GM23338 (cell line): Measurements from ENCODE around the gene IL22RA1. TPM values are rescaled to one million over a fixed set of nuclear protein-coding genes. Genes with fewer than 3 reads are reported as not detected.

Source experiments
- ATAC-seq: fragments of 200-7000 bp; cut with Tn5 transposase; 3 replicates; pipeline ENCODE4 v1.9.1; 2020
- DNase-seq: peaks from one replicate; pipeline ENCODE4 v3.0.0-alpha.2; 2015; ENCODE audit warnings: low spot score
- H2AFZ ChIP-seq: fragments of 200-600 bp; sonication (generic); 2 replicates; pipeline ENCODE4 v1.8.0; 2016; ENCODE audit warnings: antibody characterized with exemption, mild to moderate bottlenecking, moderate library complexity
- H3F3A ChIP-seq: fragments of 200-600 bp; sonication (generic); replicated peaks from 2 replicates; pipeline ENCODE4 v1.8.0; 2017; ENCODE audit warnings: antibody characterized with exemption, mixed run types, low read depth
- H3K27ac ChIP-seq: fragments of 200-600 bp; sonication (generic); 2 replicates; pipeline ENCODE4 v1.6.1; 2016; ENCODE audit warnings: low read depth
- H3K27me3 ChIP-seq: fragments of 200-600 bp; sonication (generic); 2 replicates; pipeline ENCODE4 v1.8.0; 2016; ENCODE audit warnings: mild to moderate bottlenecking, mixed run types, moderate library complexity; ENCODE audit not compliant: insufficient read depth
- H3K36me3 ChIP-seq: fragments of 200-600 bp; sonication (generic); 2 replicates; pipeline ENCODE4 v1.8.0; 2016; ENCODE audit warnings: mild to moderate bottlenecking; ENCODE audit not compliant: insufficient read depth
- H3K4me1 ChIP-seq: fragments of 200-600 bp; sonication (generic); 2 replicates; pipeline ENCODE4 v1.8.0; 2016; ENCODE audit warnings: mild to moderate bottlenecking, moderate library complexity; ENCODE audit not compliant: insufficient read depth
- H3K4me2 ChIP-seq: fragments of 200-600 bp; sonication (generic); 2 replicates; pipeline ENCODE4 v1.7.1; 2017; ENCODE audit warnings: mixed run types
- H3K4me3 ChIP-seq: fragments of 200-600 bp; sonication (generic); 2 replicates; pipeline ENCODE4 v1.6.1; 2016; ENCODE audit warnings: mixed run types
- H3K79me2 ChIP-seq: fragments of 200-600 bp; sonication (generic); replicated peaks from 2 replicates; pipeline ENCODE4 v1.8.0; 2017; ENCODE audit warnings: mild to moderate bottlenecking; ENCODE audit not compliant: insufficient read depth
- H3K9me2 ChIP-seq: fragments of 200-600 bp; sonication (generic); 2 replicates; pipeline ENCODE4 v1.8.0; 2017; ENCODE audit not compliant: insufficient read depth
- H4K20me1 ChIP-seq: fragments of 200-600 bp; sonication (generic); replicated peaks from 2 replicates; pipeline ENCODE4 v1.8.0; 2017; ENCODE audit warnings: mild to moderate bottlenecking; ENCODE audit not compliant: insufficient read depth
- H3K27ac Mint-ChIP-seq: 2 replicates; pipeline ENCODE4 v1.8.0; 2020; ENCODE audit warnings: inconsistent platforms, mild to moderate bottlenecking, moderate library complexity, mixed read lengths
- H3K27me3 Mint-ChIP-seq: 3 replicates; pipeline ENCODE4 v1.8.0; 2022; ENCODE audit warnings: low read depth, mild to moderate bottlenecking, moderate library complexity, mixed read lengths, inconsistent platforms; ENCODE audit not compliant: insufficient read depth, poor library complexity
- H3K36me3 Mint-ChIP-seq: 3 replicates; pipeline ENCODE4 v1.8.0; 2021; ENCODE audit warnings: low read depth, mild to moderate bottlenecking, inconsistent platforms, moderate library complexity, mixed read lengths
- H3K4me1 Mint-ChIP-seq: 3 replicates; pipeline ENCODE4 v1.8.0; 2020; ENCODE audit warnings: mild to moderate bottlenecking, inconsistent platforms, mixed read lengths
- H3K4me3 Mint-ChIP-seq: 3 replicates; pipeline ENCODE4 v1.8.0; 2021; ENCODE audit warnings: moderate library complexity, mild to moderate bottlenecking, inconsistent platforms, mixed read lengths
- H3K9me3 Mint-ChIP-seq: 3 replicates; pipeline ENCODE4 v1.8.0; 2020; ENCODE audit warnings: moderate library complexity, mild to moderate bottlenecking, inconsistent platforms, mixed read lengths
- CREB1 ChIP-seq: fragments of 250-450 bp; sonication (Bioruptor Pico); IDR thresholded peaks from 2 replicates; pipeline ENCODE4 v1.5.0; 2020; ENCODE audit warnings: low read depth, mild to moderate bottlenecking, moderate library complexity
- CTCF ChIP-seq, 2 experiments: fragments of 200-600 bp in 1 of 2; sonication (generic) in 1 of 2; conservative IDR thresholded peaks; 2 replicates each; pipeline versions ENCODE4 v1.5.1 to v1.6.1; 2016 to 2017; ENCODE audit warnings: antibody characterized with exemption in 2 of 2, low read depth in 2 of 2, mild to moderate bottlenecking in 2 of 2, moderate library complexity in 1 of 2
- EZH2 ChIP-seq: fragments of 200-600 bp; sonication (generic); IDR thresholded peaks from one replicate; pipeline ENCODE4 v1.8.0; 2017; ENCODE audit warnings: antibody characterized with exemption, mild to moderate bottlenecking, low read depth; ENCODE audit not compliant: unreplicated experiment
- EZH2phosphoT487 ChIP-seq: fragments of 200-600 bp; sonication (generic); IDR thresholded peaks from one replicate; pipeline ENCODE4 v1.8.1; 2018; ENCODE audit warnings: antibody characterized with exemption; ENCODE audit not compliant: unreplicated experiment
- NANOG ChIP-seq: IDR thresholded peaks from 2 replicates; pipeline ENCODE4 v1.6.1; 2016; ENCODE audit warnings: antibody characterized with exemption, borderline replicate concordance
- POLR2AphosphoS5 ChIP-seq: IDR thresholded peaks from 2 replicates; pipeline ENCODE4 v1.6.1; 2016; ENCODE audit warnings: antibody characterized with exemption, low read depth
- REST ChIP-seq: IDR thresholded peaks from one replicate; pipeline ENCODE4 v1.6.1; 2018; ENCODE audit warnings: antibody characterized with exemption; ENCODE audit not compliant: unreplicated experiment
- STAT1 ChIP-seq: IDR thresholded peaks from one replicate; pipeline ENCODE4 v1.6.1; 2016; ENCODE audit warnings: antibody characterized with exemption; ENCODE audit not compliant: unreplicated experiment
- ZNF114 ChIP-seq: fragments of 250-450 bp; sonication (Bioruptor Pico); IDR thresholded peaks from 2 replicates; pipeline ENCODE4 v1.5.0; 2020; ENCODE audit warnings: mild to moderate bottlenecking, moderate library complexity
- ZNF331 ChIP-seq: fragments of 250-450 bp; sonication (Bioruptor Pico); IDR thresholded peaks from 2 replicates; pipeline ENCODE4 v1.5.0; 2020; ENCODE audit warnings: low read depth, mild to moderate bottlenecking, moderate library complexity
- ZNF462 ChIP-seq: fragments of 250-450 bp; sonication (Bioruptor Pico); IDR thresholded peaks from 2 replicates; pipeline ENCODE4 v1.5.0; 2020; ENCODE audit warnings: mild to moderate bottlenecking, moderate library complexity
- polyA plus RNA-seq: library from polyadenylated mRNA; unstranded; fragments of >200 nt; fragmentation: Nextera tagmentation; extraction: Ambion mirVana; gene quantifications from 2 replicates; pipeline ENCODE4 v1.2.1, GENCODE V29; 2016
- total RNA-seq: library from RNA; depleted of rRNA; stranded (reverse); fragments of >200 nt; shearing (Covaris generic); gene quantifications from 2 replicates; pipeline ENCODE4 v1.2.3, GENCODE V29; 2014

The IL22RA1 gene
- total and polyA plus RNA-seq, 2 experiments from 2014 or later = 0.11 to 0.28 TPM

DNA sequence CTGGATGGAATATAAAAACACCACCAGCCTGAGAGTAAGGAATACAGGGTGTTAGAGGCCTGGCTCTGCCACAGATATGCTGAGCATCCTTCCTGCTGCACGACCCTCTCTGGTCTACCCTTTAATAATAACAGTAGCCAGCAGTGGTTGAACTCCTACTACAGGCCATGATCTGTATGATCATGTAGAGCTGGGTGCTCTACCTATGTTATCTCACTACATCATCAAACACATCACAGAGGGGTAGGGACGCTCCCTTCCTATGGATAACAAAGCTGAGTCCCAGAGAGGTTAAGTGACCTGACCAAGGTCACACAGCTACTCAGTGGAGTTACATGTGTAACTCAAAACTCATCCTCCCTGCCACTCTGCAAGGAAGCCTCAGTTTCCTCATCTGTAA lies 18.0 kb downstream of the IL22RA1 start:
- DNase-seq (no peak), ATAC-seq (no peak)
- H3K4me1 ChIP-seq = no peaks in the 10 kb centered on the region
- H4K20me1 ChIP-seq = no peaks in the 10 kb centered on the region
- peaks cover 10% of the 10 kb centered on the region for H3K4me1 Mint-ChIP-seq
- no peaks in the 10 kb centered on the region for H3F3A ChIP-seq
- H3K4me2 ChIP-seq = no peak overlapping the region
- peaks cover 5% of the 10 kb centered on the region for H3K27me3 Mint-ChIP-seq
- H3K9me3 Mint-ChIP-seq = peaks cover 3% of the 10 kb centered on the region; the same call in 2 of the 3 replicates
- no peak overlapping the region for H3K4me3 Mint-ChIP-seq
- H3K36me3 Mint-ChIP-seq = peaks cover 2% of the 10 kb centered on the region; the same call in 1 of the 3 replicates
- no peak overlapping the region for H3K4me3 ChIP-seq
- no peak for TF ChIP-seq EZH2
- no peak overlapping the region for H2AFZ ChIP-seq
- H3K27me3 ChIP-seq = no peaks in the 10 kb centered on the region
- H3K27ac Mint-ChIP-seq = no peak overlapping the region
- no peaks in the 10 kb centered on the region for H3K79me2 ChIP-seq
- no peak overlapping the region for H3K27ac ChIP-seq
- no peaks in the 10 kb centered on the region for H3K9me2 ChIP-seq
- H3K36me3 ChIP-seq = no peaks in the 10 kb centered on the region

DNA sequence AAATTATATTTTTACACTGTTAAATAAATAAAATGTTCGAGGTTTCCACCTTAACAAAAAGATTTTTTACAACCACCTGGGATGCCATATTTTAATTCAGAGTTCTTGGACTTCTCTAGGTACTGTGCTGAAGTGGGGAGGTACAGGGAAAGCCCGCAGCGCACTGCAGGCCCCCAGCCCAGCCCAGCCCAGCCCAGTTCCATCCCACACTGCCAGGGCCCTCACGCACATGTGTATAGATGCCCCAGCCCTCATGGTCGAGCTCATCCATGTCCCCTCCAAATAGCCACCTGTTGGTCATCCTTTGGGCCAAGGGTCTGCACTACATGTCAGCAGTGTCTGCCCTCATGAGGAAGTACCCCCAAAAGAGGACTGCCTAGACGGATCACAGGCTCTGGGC lies 19.3 kb downstream of the IL22RA1 start:
- Histone ChIP-seq H3K79me2 (no peaks in the 10 kb centered on the region), H3K36me3 (no peaks in the 10 kb centered on the region), H3F3A (no peaks in the 10 kb centered on the region), H4K20me1 (no peaks in the 10 kb centered on the region), H2AFZ (no peak overlapping the region), H3K4me2 (no peak overlapping the region), H3K4me3 (no peak overlapping the region), H3K27me3 (no peaks in the 10 kb centered on the region), H3K9me2 (no peaks in the 10 kb centered on the region), H3K4me1 (no peaks in the 10 kb centered on the region), H3K27ac (no peak overlapping the region)
- no peak for DNase-seq
- peaks cover 2% of the 10 kb centered on the region for H3K4me1 Mint-ChIP-seq
- ATAC-seq = no peak
- no peaks in the 10 kb centered on the region for H3K9me3 Mint-ChIP-seq
- H3K36me3 Mint-ChIP-seq = no peaks in the 10 kb centered on the region
- H3K4me3 Mint-ChIP-seq = no peak overlapping the region
- H3K27ac Mint-ChIP-seq = no peak overlapping the region; the same call in 1 of the 2 replicates
- peaks cover 5% of the 10 kb centered on the region for H3K27me3 Mint-ChIP-seq
- TF ChIP-seq REST (no peak), EZH2 (no peak), CREB1 (CRISPR knock-in tag) (no peak), STAT1 (no peak), CTCF (conservative IDR thresholded peaks at IDR 0.05; ENCODE audit: low read depth in 2 of 2) (no peak), POLR2AphosphoS5 (no peak), EZH2phosphoT487 (no peak), ZNF331 (CRISPR knock-in tag) (no peak), NANOG (no peak), ZNF462 (no peak), ZNF114 (CRISPR knock-in tag) (no peak)
